Mesenchymal stem cell (in vitro differentiated cells and primary cell): ENCODE results near the gene CSRNP2.
A peak's percentile ranks its signal among the peaks of the same experiment; 100 is the strongest.
"Not testable (repeated sequence)": the region's sequence is repeated elsewhere in the genome, so short reads cannot be mapped to it uniquely, and the experiment has no call there.

Source experiments
- DNase-seq: peaks from one replicate; pipeline ENCODE4 v3.0.0-alpha.2; 2013
- H2AFZ ChIP-seq: one replicate; pipeline ENCODE4 v1.6.1; 2013; ENCODE audit warnings: low read depth, mild to moderate bottlenecking, control low read depth, inconsistent platforms, low read length, moderate library complexity
- H2AK5ac ChIP-seq: 2 replicates; pipeline ENCODE4 v1.6.1; 2013; ENCODE audit warnings: low read length, moderate library complexity, mild to moderate bottlenecking, inconsistent platforms; ENCODE audit not compliant: severe bottlenecking
- H2BK120ac ChIP-seq: one replicate; pipeline ENCODE4 v1.6.1; 2013; ENCODE audit warnings: low read depth, mild to moderate bottlenecking, inconsistent platforms, low read length, moderate library complexity
- H2BK12ac ChIP-seq, 2 experiments: one replicate each; pipeline ENCODE4 v1.6.1; 2013; ENCODE audit warnings: inconsistent platforms in 2 of 2, low read length in 2 of 2, mild to moderate bottlenecking in 2 of 2, moderate library complexity in 2 of 2, control low read depth in 1 of 2
- H2BK15ac ChIP-seq: one replicate; pipeline ENCODE4 v1.6.1; 2013; ENCODE audit warnings: mild to moderate bottlenecking, low read depth, inconsistent platforms; ENCODE audit not compliant: poor library complexity, severe bottlenecking
- H2BK5ac ChIP-seq: 2 replicates; pipeline ENCODE4 v1.6.1; 2013; ENCODE audit warnings: low read depth, mild to moderate bottlenecking, low read length, control low read depth, inconsistent platforms; ENCODE audit not compliant: poor library complexity, severe bottlenecking
- H3K14ac ChIP-seq, 2 experiments: one replicate each; pipeline ENCODE4 v1.6.1; 2013; ENCODE audit warnings: inconsistent platforms in 2 of 2, low read length in 2 of 2, control low read depth in 1 of 2, mild to moderate bottlenecking in 1 of 2, moderate library complexity in 1 of 2
- H3K18ac ChIP-seq, 2 experiments: one replicate each; pipeline ENCODE4 v1.6.1; 2013; ENCODE audit warnings: inconsistent platforms in 2 of 2, low read length in 2 of 2, control low read depth in 1 of 2, low read depth in 1 of 2, mild to moderate bottlenecking in 1 of 2
- H3K23ac ChIP-seq, 2 experiments: one replicate each; pipeline ENCODE4 v1.6.1; 2013; ENCODE audit warnings: inconsistent platforms in 2 of 2, low read length in 2 of 2, mild to moderate bottlenecking in 2 of 2, moderate library complexity in 2 of 2, control low read depth in 1 of 2
- H3K27ac ChIP-seq: 2 replicates; pipeline ENCODE4 v1.5.1; 2013; ENCODE audit warnings: mild to moderate bottlenecking, moderate library complexity, low read length, control low read depth, inconsistent platforms; ENCODE audit not compliant: poor library complexity, severe bottlenecking
- H3K27me3 ChIP-seq, 2 experiments: 2 replicates each; pipeline versions ENCODE4 v1.6.1 to v1.7.0; 2013; ENCODE audit warnings: low read length in 2 of 2, mild to moderate bottlenecking in 2 of 2, moderate library complexity in 2 of 2, control low read depth in 1 of 2, inconsistent platforms in 1 of 2; ENCODE audit not compliant: control insufficient read depth in 1 of 2, insufficient read depth in 1 of 2
- H3K36me3 ChIP-seq, 2 experiments: 2 replicates each; pipeline versions ENCODE4 v1.6.1 to v1.7.0; 2013; ENCODE audit warnings: low read length in 2 of 2, control low read depth in 1 of 2, inconsistent platforms in 1 of 2, low read depth in 1 of 2, mild to moderate bottlenecking in 1 of 2; ENCODE audit not compliant: insufficient read depth in 2 of 2, control insufficient read depth in 1 of 2
- H3K4ac ChIP-seq, 2 experiments: one replicate each; pipeline ENCODE4 v1.6.1; 2013; ENCODE audit warnings: inconsistent platforms in 2 of 2, low read length in 2 of 2, mild to moderate bottlenecking in 2 of 2, moderate library complexity in 2 of 2, control low read depth in 1 of 2, low read depth in 1 of 2
- H3K4me1 ChIP-seq: 2 replicates; pipeline ENCODE4 v1.6.1; 2013; ENCODE audit warnings: low read depth, low read length, control low read depth; ENCODE audit not compliant: control insufficient read depth, insufficient read depth
- H3K4me2 ChIP-seq: 2 replicates; pipeline ENCODE4 v1.6.1; 2013; ENCODE audit warnings: low read length, mild to moderate bottlenecking, inconsistent platforms; ENCODE audit not compliant: poor library complexity, severe bottlenecking
- H3K4me3 ChIP-seq, 2 experiments: 2 replicates each; pipeline versions ENCODE4 v1.5.1 to v1.7.0; 2013; ENCODE audit warnings: low read length in 2 of 2, mild to moderate bottlenecking in 2 of 2, control low read depth in 1 of 2, low read depth in 1 of 2; ENCODE audit not compliant: insufficient read depth in 1 of 2
- H3K79me1 ChIP-seq: replicated peaks from 2 replicates; pipeline ENCODE4 v1.6.1; 2013; ENCODE audit warnings: mild to moderate bottlenecking, control low read depth, low read length, inconsistent platforms; ENCODE audit not compliant: poor library complexity, severe bottlenecking
- H3K9ac ChIP-seq: 2 replicates; pipeline ENCODE4 v1.7.0; 2013; ENCODE audit warnings: mild to moderate bottlenecking, low read length, moderate library complexity
- H3K9me3 ChIP-seq: 2 replicates; pipeline ENCODE4 v1.7.0; 2013; ENCODE audit warnings: mild to moderate bottlenecking, low read length; ENCODE audit not compliant: control insufficient read depth
- H4K8ac ChIP-seq: one replicate; pipeline ENCODE4 v1.6.1; 2013; ENCODE audit warnings: inconsistent platforms, mild to moderate bottlenecking, low read length, moderate library complexity
- H4K91ac ChIP-seq: one replicate; pipeline ENCODE4 v1.6.1; 2013; ENCODE audit warnings: mild to moderate bottlenecking, low read length, inconsistent platforms
- WGBS: methylation state at CpG from one replicate; pipeline ENCODE4 v1.1.7; 2013; ENCODE audit warnings: mixed read lengths; 5-methylcytosine and 5-hydroxymethylcytosine counted together

The CSRNP2 gene

DNA sequence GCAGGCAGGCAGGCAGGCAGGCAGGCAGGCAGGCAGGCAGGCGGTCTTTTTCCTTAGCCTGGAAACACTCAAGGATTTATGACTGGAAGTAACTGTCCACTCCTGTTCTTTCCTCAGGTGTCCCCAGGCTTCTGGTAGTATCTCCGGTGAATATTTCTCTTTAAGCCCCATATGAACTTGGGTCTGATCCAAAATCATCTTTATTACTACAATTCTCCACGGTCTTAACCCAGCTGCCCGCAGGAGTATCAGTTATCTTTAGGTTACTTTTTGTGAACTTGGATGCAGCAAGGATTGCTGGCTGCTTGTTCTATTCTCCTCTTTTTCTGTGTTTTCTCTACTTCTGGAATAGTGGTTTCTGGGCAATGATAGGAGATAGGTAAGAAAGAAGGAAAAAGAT, 3.3 kb downstream of the CSRNP2 start:
- no peak overlapping the region for H2BK15ac ChIP-seq
- no peak overlapping the region for H4K8ac ChIP-seq
- no peak overlapping the region for H3K9ac ChIP-seq
- H3K4me2 ChIP-seq, result no peak overlapping the region
- H2AK5ac ChIP-seq, result no peak overlapping the region
- H3K27me3 ChIP-seq, result no peaks in the 10 kb centered on the region
- H3K23ac ChIP-seq, result no peak overlapping the region
- H2BK12ac ChIP-seq, result no peak overlapping the region
- no peaks in the 10 kb centered on the region for H3K9me3 ChIP-seq
- H2BK5ac ChIP-seq, result no peak overlapping the region
- H3K14ac ChIP-seq, result no peak overlapping the region
- WGBS, result 97% methylated on average over 3 of the region's 4 CpGs
- no peak overlapping the region for H4K91ac ChIP-seq
- H2BK120ac ChIP-seq, result no peak overlapping the region
- H3K4me1 ChIP-seq, result peaks cover 9% of the 10 kb centered on the region
- H3K27ac ChIP-seq, result no peak overlapping the region
- H3K18ac ChIP-seq, result no peak overlapping the region
- H2AFZ ChIP-seq, result no peak overlapping the region
- H3K36me3 ChIP-seq, result peaks cover 5 to 8% of the 10 kb centered on the region in 2 experiments
- no peak overlapping the region for H3K4me3 ChIP-seq
- no peak overlapping the region for H3K4ac ChIP-seq
- peaks cover 12% of the 10 kb centered on the region for H3K79me1 ChIP-seq
- no peak for DNase-seq

DNA sequence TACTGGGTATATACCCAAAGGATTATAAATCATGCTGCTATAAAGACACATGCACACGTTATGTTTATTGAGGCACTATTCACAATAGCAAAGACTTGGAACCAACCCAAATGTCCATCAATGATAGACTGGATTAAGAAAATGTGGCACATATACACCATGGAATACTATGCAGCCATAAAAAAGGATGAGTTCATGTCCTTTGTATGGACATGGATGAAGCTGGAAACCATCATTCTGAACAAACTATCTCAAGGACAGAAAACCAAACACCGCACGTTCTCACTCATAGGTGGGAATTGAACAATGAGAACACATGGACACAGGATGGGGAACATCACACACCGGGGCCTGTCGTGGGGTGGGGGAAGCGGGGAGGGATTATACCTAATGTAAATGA, 4.5 kb downstream of the CSRNP2 start:
- not testable (repeated sequence) for H2BK12ac ChIP-seq, H3K27me3 ChIP-seq, H4K91ac ChIP-seq, H3K4me1 ChIP-seq, H3K4me3 ChIP-seq, H3K36me3 ChIP-seq, H2AFZ ChIP-seq, H3K14ac ChIP-seq, H2BK120ac ChIP-seq, H2BK5ac ChIP-seq, H3K4ac ChIP-seq, H3K9ac ChIP-seq, H2AK5ac ChIP-seq, H4K8ac ChIP-seq, H3K4me2 ChIP-seq, H3K9me3 ChIP-seq, DNase-seq, H2BK15ac ChIP-seq, H3K27ac ChIP-seq, H3K18ac ChIP-seq, H3K23ac ChIP-seq
- WGBS, result no CpG with 5 or more reads among the region's 6 CpGs
- peaks cover 15% of the 10 kb centered on the region for H3K79me1 ChIP-seq

DNA sequence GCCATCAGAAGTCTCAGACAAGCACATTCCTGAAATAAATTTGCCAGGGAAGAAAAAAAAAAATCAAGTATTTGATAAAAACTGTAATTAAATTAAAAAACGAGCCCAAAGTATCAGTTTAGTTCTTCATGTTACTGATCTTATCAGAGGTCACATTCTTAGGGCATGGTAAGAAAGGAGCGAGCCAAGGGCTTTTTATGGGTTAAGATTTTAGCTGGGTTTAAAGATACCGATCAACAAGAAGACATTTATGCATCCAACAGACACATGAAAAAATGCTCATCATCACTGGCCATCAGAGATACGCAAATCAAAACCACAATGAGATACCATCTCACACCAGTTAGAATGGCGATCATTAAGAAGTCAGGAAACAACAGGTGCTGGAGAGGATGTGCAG, 5.0 kb downstream of the CSRNP2 start:
- not testable (repeated sequence) for H3K27me3 ChIP-seq, H4K91ac ChIP-seq, H3K4ac ChIP-seq, H2BK5ac ChIP-seq, H4K8ac ChIP-seq, H2AK5ac ChIP-seq, DNase-seq, H3K14ac ChIP-seq, H2BK12ac ChIP-seq, H3K9me3 ChIP-seq, H3K4me2 ChIP-seq, H3K23ac ChIP-seq, H3K4me1 ChIP-seq, H3K18ac ChIP-seq, H3K27ac ChIP-seq, H2BK120ac ChIP-seq, H2BK15ac ChIP-seq, H2AFZ ChIP-seq
- H3K79me1 ChIP-seq, result peaks cover 20% of the 10 kb centered on the region
- peaks cover 14 to 15% of the 10 kb centered on the region in 2 experiments for H3K36me3 ChIP-seq
- H3K4me3 ChIP-seq, result peak overlapping the region in 1 of 2 experiments; percentile 0
- H3K9ac ChIP-seq, result peak overlapping the region; percentile 23
- WGBS, result 100% methylated on average over 3 of the region's 5 CpGs

- Histone ChIP-seq H4K91ac (no peak overlapping the region), H3K4ac (no peak overlapping the region), H2AFZ (no peak overlapping the region), H3K27me3 (no peaks in the 10 kb centered on the region), H2BK15ac (no peak overlapping the region), H3K36me3 (peaks cover 18% of the 10 kb centered on the region in 2 experiments), H3K9me3 (no peaks in the 10 kb centered on the region), H3K27ac (no peak overlapping the region), H3K79me1 (peaks cover 24% of the 10 kb centered on the region), H3K9ac (peak overlapping the region; percentile 23), H2BK12ac (no peak overlapping the region), H2BK5ac (no peak overlapping the region), H3K14ac (no peak overlapping the region), H2BK120ac (no peak overlapping the region), H3K4me3 (peak overlapping the region in 1 of 2 experiments; percentile 34), H3K4me1 (peaks cover 9% of the 10 kb centered on the region), H3K4me2 (no peak overlapping the region), H3K18ac (no peak overlapping the region), H4K8ac (no peak overlapping the region), H2AK5ac (no peak overlapping the region), H3K23ac (no peak overlapping the region)
- peak; percentile 38 for DNase-seq
- WGBS, result 71% methylated on average over 5 of the region's 5 CpGs
Measured at GRCh38 chr12:51077930-51078329, 5.5 kb downstream of the CSRNP2 start.
